Lower lobe of right lung (tissue), 2 donors: ENCODE data around the gene PBX4. TPM values are rescaled to one million over a fixed set of nuclear protein-coding genes. Genes with fewer than 3 reads are reported as not detected.

Source experiments
- ATAC-seq, 2 donors: fragments of 200-7000 bp; cut with Tn5 transposase; one replicate each; pipeline ENCODE4 v1.9.1; 2020 to 2022; ENCODE audit warnings: mild to moderate bottlenecking in 2 of 2, moderate library complexity in 2 of 2
- DNase-seq: peaks from one replicate; pipeline ENCODE4 v3.0.0-alpha.2; 2020
- H3K27ac ChIP-seq: fragments of 200-600 bp; one replicate; pipeline ENCODE4 v1.8.0; 2022
- H3K27me3 ChIP-seq: fragments of 200-600 bp; one replicate; pipeline ENCODE4 v1.8.0; 2022; ENCODE audit warnings: low read depth
- H3K36me3 ChIP-seq: fragments of 200-600 bp; one replicate; pipeline ENCODE4 v1.8.0; 2022; ENCODE audit warnings: mild to moderate bottlenecking
- H3K4me1 ChIP-seq: fragments of 200-600 bp; one replicate; pipeline ENCODE4 v1.8.0; 2022
- H3K4me3 ChIP-seq: fragments of 200-600 bp; one replicate; pipeline ENCODE4 v1.8.0; 2022; ENCODE audit warnings: mild to moderate bottlenecking
- H3K9me3 ChIP-seq: fragments of 200-600 bp; one replicate; pipeline ENCODE4 v1.8.0; 2022
- CTCF ChIP-seq: fragments of 200-600 bp; IDR thresholded peaks from one replicate; pipeline ENCODE4 v1.8.0; 2022; ENCODE audit warnings: antibody characterized with exemption, mild to moderate bottlenecking
- intact Hi-C: fragments of 100-400 bp; cut with DNase I; formaldehyde crosslinking; loops from one replicate; pipeline ENCODE4 v1.11.0; 2022
- total RNA-seq: library from RNA; stranded (reverse); fragmentation: NEBNext Ultra II Directional; extraction: Animal tissue kit (Norgen Biotek cat#: 25700); gene quantifications from one replicate; pipeline ENCODE4 v1.2.1, GENCODE V29; 2021
- donor health status: DM: no; HTN: yes; CAD: no; lungs with severe emphysema.

PBX4 gene
- total RNA-seq, 1 donor from 2014 or later = 3.7 TPM

- no peak for TF ChIP-seq CTCF
- Histone ChIP-seq H3K27ac (no peak overlapping the region), H3K4me1 (no peaks in the 10 kb centered on the region), H3K27me3 (no peaks in the 10 kb centered on the region), H3K9me3 (no peaks in the 10 kb centered on the region), H3K36me3 (no peaks in the 10 kb centered on the region), H3K4me3 (no peak overlapping the region)
- intact Hi-C loops = no loop called here
- DNase-seq = no peak
- no peak for ATAC-seq
These were observed 38.7 kb downstream of the PBX4 start for GRCh38 chr19:19579533-19580361.

GRCh38 chr19:19578252-19578651 is 40.2 kb downstream of the PBX4 start:
- H3K4me3 ChIP-seq = no peak overlapping the region
- ATAC-seq (no peak), DNase-seq (no peak)
- no peaks in the 10 kb centered on the region for H3K36me3 ChIP-seq
- no peaks in the 10 kb centered on the region for H3K27me3 ChIP-seq
- H3K9me3 ChIP-seq = no peaks in the 10 kb centered on the region
- H3K4me1 ChIP-seq = no peaks in the 10 kb centered on the region
- intact Hi-C loops = no loop called here
- no peak for TF ChIP-seq CTCF
- H3K27ac ChIP-seq = no peak overlapping the region

GRCh38 chr19:19575411-19575810 is 43.1 kb downstream of the PBX4 start:
- H3K36me3 ChIP-seq = peaks cover 1% of the 10 kb centered on the region
- H3K27ac ChIP-seq = no peak overlapping the region
- H3K27me3 ChIP-seq = no peaks in the 10 kb centered on the region
- no peaks in the 10 kb centered on the region for H3K4me1 ChIP-seq
- H3K9me3 ChIP-seq = no peaks in the 10 kb centered on the region
- no peak overlapping the region for H3K4me3 ChIP-seq
- intact Hi-C loops = no loop called here
- DNase-seq (no peak), ATAC-seq (no peak)
- TF ChIP-seq CTCF = no peak

GRCh38 chr19:19571071-19571786 is 47.3 kb downstream of the PBX4 start:
- Histone ChIP-seq H3K9me3 (no peaks in the 10 kb centered on the region), H3K4me1 (no peaks in the 10 kb centered on the region), H3K27me3 (no peaks in the 10 kb centered on the region), H3K36me3 (peaks cover 10% of the 10 kb centered on the region), H3K4me3 (no peak overlapping the region), H3K27ac (no peak overlapping the region)
- DNase-seq (no peak), ATAC-seq (no peak)
- intact Hi-C loops = no loop called here
- no peak for TF ChIP-seq CTCF

- DNase-seq (no peak), ATAC-seq (no peak)
- no peak for TF ChIP-seq CTCF
These were observed 47.9 kb downstream of the PBX4 start for GRCh38 chr19:19570571-19570970.

More at GRCh38 chr19:19570571-19570970, 47.9 kb downstream of the PBX4 start:
- intact Hi-C loops = no loop called here
- no peak overlapping the region for H3K27ac ChIP-seq
- no peaks in the 10 kb centered on the region for H3K27me3 ChIP-seq
- peaks cover 10% of the 10 kb centered on the region for H3K36me3 ChIP-seq
- H3K9me3 ChIP-seq = no peaks in the 10 kb centered on the region
- H3K4me1 ChIP-seq = no peaks in the 10 kb centered on the region
- H3K4me3 ChIP-seq = no peak overlapping the region
